GM23338 (cell line): ENCODE measurements around the gene TOR1AIP1. TPM values are rescaled to one million over a fixed set of nuclear protein-coding genes. Genes with fewer than 3 reads are reported as not detected.

Experiments used
- ATAC-seq: fragments of 200-7000 bp; cut with Tn5 transposase; 3 replicates; pipeline ENCODE4 v1.9.1; 2020
- DNase-seq: peaks from one replicate; pipeline ENCODE4 v3.0.0-alpha.2; 2015; ENCODE audit warnings: low spot score
- H2AFZ ChIP-seq: fragments of 200-600 bp; sonication (generic); 2 replicates; pipeline ENCODE4 v1.8.0; 2016; ENCODE audit warnings: antibody characterized with exemption, mild to moderate bottlenecking, moderate library complexity
- H3F3A ChIP-seq: fragments of 200-600 bp; sonication (generic); replicated peaks from 2 replicates; pipeline ENCODE4 v1.8.0; 2017; ENCODE audit warnings: antibody characterized with exemption, mixed run types, low read depth
- H3K27ac ChIP-seq: fragments of 200-600 bp; sonication (generic); 2 replicates; pipeline ENCODE4 v1.6.1; 2016; ENCODE audit warnings: low read depth
- H3K27me3 ChIP-seq: fragments of 200-600 bp; sonication (generic); 2 replicates; pipeline ENCODE4 v1.8.0; 2016; ENCODE audit warnings: mild to moderate bottlenecking, mixed run types, moderate library complexity; ENCODE audit not compliant: insufficient read depth
- H3K36me3 ChIP-seq: fragments of 200-600 bp; sonication (generic); 2 replicates; pipeline ENCODE4 v1.8.0; 2016; ENCODE audit warnings: mild to moderate bottlenecking; ENCODE audit not compliant: insufficient read depth
- H3K4me1 ChIP-seq: fragments of 200-600 bp; sonication (generic); 2 replicates; pipeline ENCODE4 v1.8.0; 2016; ENCODE audit warnings: mild to moderate bottlenecking, moderate library complexity; ENCODE audit not compliant: insufficient read depth
- H3K4me2 ChIP-seq: fragments of 200-600 bp; sonication (generic); 2 replicates; pipeline ENCODE4 v1.7.1; 2017; ENCODE audit warnings: mixed run types
- H3K4me3 ChIP-seq: fragments of 200-600 bp; sonication (generic); 2 replicates; pipeline ENCODE4 v1.6.1; 2016; ENCODE audit warnings: mixed run types
- H3K79me2 ChIP-seq: fragments of 200-600 bp; sonication (generic); replicated peaks from 2 replicates; pipeline ENCODE4 v1.8.0; 2017; ENCODE audit warnings: mild to moderate bottlenecking; ENCODE audit not compliant: insufficient read depth
- H3K9me2 ChIP-seq: fragments of 200-600 bp; sonication (generic); 2 replicates; pipeline ENCODE4 v1.8.0; 2017; ENCODE audit not compliant: insufficient read depth
- H4K20me1 ChIP-seq: fragments of 200-600 bp; sonication (generic); replicated peaks from 2 replicates; pipeline ENCODE4 v1.8.0; 2017; ENCODE audit warnings: mild to moderate bottlenecking; ENCODE audit not compliant: insufficient read depth
- H3K27ac Mint-ChIP-seq: 2 replicates; pipeline ENCODE4 v1.8.0; 2020; ENCODE audit warnings: inconsistent platforms, mild to moderate bottlenecking, moderate library complexity, mixed read lengths
- H3K27me3 Mint-ChIP-seq: 3 replicates; pipeline ENCODE4 v1.8.0; 2022; ENCODE audit warnings: low read depth, mild to moderate bottlenecking, moderate library complexity, mixed read lengths, inconsistent platforms; ENCODE audit not compliant: insufficient read depth, poor library complexity
- H3K36me3 Mint-ChIP-seq: 3 replicates; pipeline ENCODE4 v1.8.0; 2021; ENCODE audit warnings: low read depth, mild to moderate bottlenecking, inconsistent platforms, moderate library complexity, mixed read lengths
- H3K4me1 Mint-ChIP-seq: 3 replicates; pipeline ENCODE4 v1.8.0; 2020; ENCODE audit warnings: mild to moderate bottlenecking, inconsistent platforms, mixed read lengths
- H3K4me3 Mint-ChIP-seq: 3 replicates; pipeline ENCODE4 v1.8.0; 2021; ENCODE audit warnings: moderate library complexity, mild to moderate bottlenecking, inconsistent platforms, mixed read lengths
- H3K9me3 Mint-ChIP-seq: 3 replicates; pipeline ENCODE4 v1.8.0; 2020; ENCODE audit warnings: moderate library complexity, mild to moderate bottlenecking, inconsistent platforms, mixed read lengths
- CREB1 ChIP-seq: fragments of 250-450 bp; sonication (Bioruptor Pico); IDR thresholded peaks from 2 replicates; pipeline ENCODE4 v1.5.0; 2020; ENCODE audit warnings: low read depth, mild to moderate bottlenecking, moderate library complexity
- EZH2 ChIP-seq: fragments of 200-600 bp; sonication (generic); IDR thresholded peaks from one replicate; pipeline ENCODE4 v1.8.0; 2017; ENCODE audit warnings: antibody characterized with exemption, mild to moderate bottlenecking, low read depth; ENCODE audit not compliant: unreplicated experiment
- EZH2phosphoT487 ChIP-seq: fragments of 200-600 bp; sonication (generic); IDR thresholded peaks from one replicate; pipeline ENCODE4 v1.8.1; 2018; ENCODE audit warnings: antibody characterized with exemption; ENCODE audit not compliant: unreplicated experiment
- STAT1 ChIP-seq: IDR thresholded peaks from one replicate; pipeline ENCODE4 v1.6.1; 2016; ENCODE audit warnings: antibody characterized with exemption; ENCODE audit not compliant: unreplicated experiment
- ZNF114 ChIP-seq: fragments of 250-450 bp; sonication (Bioruptor Pico); IDR thresholded peaks from 2 replicates; pipeline ENCODE4 v1.5.0; 2020; ENCODE audit warnings: mild to moderate bottlenecking, moderate library complexity
- polyA plus RNA-seq: library from polyadenylated mRNA; unstranded; fragments of >200 nt; fragmentation: Nextera tagmentation; extraction: Ambion mirVana; gene quantifications from 2 replicates; pipeline ENCODE4 v1.2.1, GENCODE V29; 2016
- total RNA-seq: library from RNA; depleted of rRNA; stranded (reverse); fragments of >200 nt; shearing (Covaris generic); gene quantifications from 2 replicates; pipeline ENCODE4 v1.2.3, GENCODE V29; 2014
- TF ChIP-seq, protein P1 (sequence below): IDR thresholded peaks from one replicate; pipeline ENCODE4 v1.6.1; 2018; ENCODE audit warnings: antibody characterized with exemption; ENCODE audit not compliant: unreplicated experiment
- TF ChIP-seq, protein P2 (sequence below), 2 experiments: fragments of 200-600 bp in 1 of 2; sonication (generic) in 1 of 2; conservative IDR thresholded peaks; 2 replicates each; pipeline versions ENCODE4 v1.5.1 to v1.6.1; 2016 to 2017; ENCODE audit warnings: antibody characterized with exemption in 2 of 2, low read depth in 2 of 2, mild to moderate bottlenecking in 2 of 2, moderate library complexity in 1 of 2
- TF ChIP-seq, protein P3 (sequence below): IDR thresholded peaks from 2 replicates; pipeline ENCODE4 v1.6.1; 2016; ENCODE audit warnings: antibody characterized with exemption

TOR1AIP1 gene
- total and polyA plus RNA-seq, 2 experiments from 2014 or later: 16.9 to 20.6 TPM

DNA sequence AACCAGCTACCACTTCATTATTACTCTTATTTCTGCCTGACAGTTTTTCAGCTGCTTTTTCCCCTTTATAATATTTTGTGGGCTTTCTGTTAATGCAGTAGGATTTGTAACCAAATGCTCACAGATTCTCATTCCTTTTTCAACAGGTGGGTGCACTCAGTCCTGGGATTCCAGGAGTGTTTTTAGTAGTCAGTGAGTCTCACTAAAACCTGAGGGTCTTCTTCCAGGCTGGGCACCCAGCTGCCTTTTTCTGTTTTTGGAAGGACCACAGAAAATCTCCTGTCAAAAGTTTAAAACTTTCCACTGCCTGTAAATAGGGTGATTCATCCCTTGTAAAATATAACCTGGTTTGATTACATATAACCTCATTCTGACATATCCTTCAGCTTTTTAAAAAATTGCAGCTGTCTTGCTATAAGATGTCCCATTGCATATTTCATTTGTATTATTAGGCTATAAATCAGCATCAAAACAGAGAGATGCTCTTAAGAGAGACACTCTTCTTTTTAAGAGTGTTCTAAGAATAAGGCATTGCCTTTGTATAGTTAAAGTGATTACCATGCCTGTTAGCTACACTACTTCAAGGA lies 55.7 kb downstream of the TOR1AIP1 start (continued):
- TF ChIP-seq, protein P1, sequence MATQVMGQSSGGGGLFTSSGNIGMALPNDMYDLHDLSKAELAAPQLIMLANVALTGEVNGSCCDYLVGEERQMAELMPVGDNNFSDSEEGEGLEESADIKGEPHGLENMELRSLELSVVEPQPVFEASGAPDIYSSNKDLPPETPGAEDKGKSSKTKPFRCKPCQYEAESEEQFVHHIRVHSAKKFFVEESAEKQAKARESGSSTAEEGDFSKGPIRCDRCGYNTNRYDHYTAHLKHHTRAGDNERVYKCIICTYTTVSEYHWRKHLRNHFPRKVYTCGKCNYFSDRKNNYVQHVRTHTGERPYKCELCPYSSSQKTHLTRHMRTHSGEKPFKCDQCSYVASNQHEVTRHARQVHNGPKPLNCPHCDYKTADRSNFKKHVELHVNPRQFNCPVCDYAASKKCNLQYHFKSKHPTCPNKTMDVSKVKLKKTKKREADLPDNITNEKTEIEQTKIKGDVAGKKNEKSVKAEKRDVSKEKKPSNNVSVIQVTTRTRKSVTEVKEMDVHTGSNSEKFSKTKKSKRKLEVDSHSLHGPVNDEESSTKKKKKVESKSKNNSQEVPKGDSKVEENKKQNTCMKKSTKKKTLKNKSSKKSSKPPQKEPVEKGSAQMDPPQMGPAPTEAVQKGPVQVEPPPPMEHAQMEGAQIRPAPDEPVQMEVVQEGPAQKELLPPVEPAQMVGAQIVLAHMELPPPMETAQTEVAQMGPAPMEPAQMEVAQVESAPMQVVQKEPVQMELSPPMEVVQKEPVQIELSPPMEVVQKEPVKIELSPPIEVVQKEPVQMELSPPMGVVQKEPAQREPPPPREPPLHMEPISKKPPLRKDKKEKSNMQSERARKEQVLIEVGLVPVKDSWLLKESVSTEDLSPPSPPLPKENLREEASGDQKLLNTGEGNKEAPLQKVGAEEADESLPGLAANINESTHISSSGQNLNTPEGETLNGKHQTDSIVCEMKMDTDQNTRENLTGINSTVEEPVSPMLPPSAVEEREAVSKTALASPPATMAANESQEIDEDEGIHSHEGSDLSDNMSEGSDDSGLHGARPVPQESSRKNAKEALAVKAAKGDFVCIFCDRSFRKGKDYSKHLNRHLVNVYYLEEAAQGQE: no peak
- TF ChIP-seq EZH2 (no peak), EZH2phosphoT487 (no peak), CREB1 (no peak), STAT1 (no peak)
- TF ChIP-seq, protein P2, sequence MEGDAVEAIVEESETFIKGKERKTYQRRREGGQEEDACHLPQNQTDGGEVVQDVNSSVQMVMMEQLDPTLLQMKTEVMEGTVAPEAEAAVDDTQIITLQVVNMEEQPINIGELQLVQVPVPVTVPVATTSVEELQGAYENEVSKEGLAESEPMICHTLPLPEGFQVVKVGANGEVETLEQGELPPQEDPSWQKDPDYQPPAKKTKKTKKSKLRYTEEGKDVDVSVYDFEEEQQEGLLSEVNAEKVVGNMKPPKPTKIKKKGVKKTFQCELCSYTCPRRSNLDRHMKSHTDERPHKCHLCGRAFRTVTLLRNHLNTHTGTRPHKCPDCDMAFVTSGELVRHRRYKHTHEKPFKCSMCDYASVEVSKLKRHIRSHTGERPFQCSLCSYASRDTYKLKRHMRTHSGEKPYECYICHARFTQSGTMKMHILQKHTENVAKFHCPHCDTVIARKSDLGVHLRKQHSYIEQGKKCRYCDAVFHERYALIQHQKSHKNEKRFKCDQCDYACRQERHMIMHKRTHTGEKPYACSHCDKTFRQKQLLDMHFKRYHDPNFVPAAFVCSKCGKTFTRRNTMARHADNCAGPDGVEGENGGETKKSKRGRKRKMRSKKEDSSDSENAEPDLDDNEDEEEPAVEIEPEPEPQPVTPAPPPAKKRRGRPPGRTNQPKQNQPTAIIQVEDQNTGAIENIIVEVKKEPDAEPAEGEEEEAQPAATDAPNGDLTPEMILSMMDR (conservative IDR thresholded peaks at IDR 0.05; ENCODE audit: low read depth in 2 of 2): no peak
- TF ChIP-seq, protein P3, sequence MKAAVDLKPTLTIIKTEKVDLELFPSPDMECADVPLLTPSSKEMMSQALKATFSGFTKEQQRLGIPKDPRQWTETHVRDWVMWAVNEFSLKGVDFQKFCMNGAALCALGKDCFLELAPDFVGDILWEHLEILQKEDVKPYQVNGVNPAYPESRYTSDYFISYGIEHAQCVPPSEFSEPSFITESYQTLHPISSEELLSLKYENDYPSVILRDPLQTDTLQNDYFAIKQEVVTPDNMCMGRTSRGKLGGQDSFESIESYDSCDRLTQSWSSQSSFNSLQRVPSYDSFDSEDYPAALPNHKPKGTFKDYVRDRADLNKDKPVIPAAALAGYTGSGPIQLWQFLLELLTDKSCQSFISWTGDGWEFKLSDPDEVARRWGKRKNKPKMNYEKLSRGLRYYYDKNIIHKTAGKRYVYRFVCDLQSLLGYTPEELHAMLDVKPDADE: no peak

DNA sequence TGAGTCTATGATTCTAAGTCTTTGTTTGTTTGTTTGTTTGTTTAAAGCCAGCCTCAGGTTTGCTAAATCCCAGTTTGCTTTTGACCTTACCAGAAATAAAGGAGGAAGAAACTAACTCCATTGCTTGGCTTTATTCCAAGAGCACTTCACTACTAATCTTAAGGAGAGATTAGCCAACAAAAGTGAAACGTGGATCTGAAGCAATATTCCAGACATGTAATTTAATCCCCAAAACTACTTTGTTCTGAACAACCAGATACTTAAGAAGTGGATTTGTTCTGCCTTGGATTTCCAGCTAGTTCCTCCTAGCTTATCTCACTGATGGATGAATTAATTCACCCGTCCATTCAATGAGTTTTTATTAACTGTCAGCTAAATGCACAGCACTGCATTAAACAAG lies 56.7 kb downstream of the TOR1AIP1 start:
- no peak overlapping the region for H3K4me3 ChIP-seq
- Mint-ChIP-seq H3K36me3 (no peaks in the 10 kb centered on the region), H3K4me1 (no peaks in the 10 kb centered on the region), H3K9me3 (no peaks in the 10 kb centered on the region), H3K27me3 (peaks cover 2% of the 10 kb centered on the region), H3K4me3 (no peak overlapping the region), H3K27ac (no peak overlapping the region)
- no peaks in the 10 kb centered on the region; the same call in 1 of the 2 replicates for H3K36me3 ChIP-seq
- TF ChIP-seq ZNF114 (CRISPR knock-in tag) (no peak), STAT1 (no peak), EZH2 (no peak), CREB1 (no peak)
- no peaks in the 10 kb centered on the region for H3F3A ChIP-seq
- H2AFZ ChIP-seq: no peak overlapping the region
- H3K79me2 ChIP-seq: no peaks in the 10 kb centered on the region
- no peaks in the 10 kb centered on the region for H4K20me1 ChIP-seq
- H3K4me2 ChIP-seq: no peak overlapping the region
- no peak for DNase-seq
- H3K9me2 ChIP-seq: no peaks in the 10 kb centered on the region
- no peak overlapping the region for H3K27ac ChIP-seq
- no peak for ATAC-seq
- no peaks in the 10 kb centered on the region for H3K27me3 ChIP-seq
- no peaks in the 10 kb centered on the region for H3K4me1 ChIP-seq
